GM19099 (cell line): ENCODE results near the gene COG8.

ENCODE experiments used
- POLR2A ChIP-seq: IDR thresholded peaks from 3 replicates; pipeline ENCODE4 v1.6.1; 2011; ENCODE audit warnings: low read depth; ENCODE audit not compliant: insufficient read length; ENCODE audit errors: extremely low read depth

The COG8 gene

GRCh38 chr16:69339289-69340094 lies at the start of gene COG8, which contains the start of gene NIP7:
TSS of gene COG8 (minus strand) at chr16:69339564. CDS start at chr16:69339552, 12 bp downstream.
TSS of gene NIP7 (plus strand) at chr16:69339772. CDS start at chr16:69339830, 58 bp downstream.
- peak; percentile 92 for TF ChIP-seq POLR2A

- TF ChIP-seq POLR2A = no peak
Observed at GRCh38 chr16:69386596-69386995, 47.2 kb upstream of the COG8 start.

DNA sequence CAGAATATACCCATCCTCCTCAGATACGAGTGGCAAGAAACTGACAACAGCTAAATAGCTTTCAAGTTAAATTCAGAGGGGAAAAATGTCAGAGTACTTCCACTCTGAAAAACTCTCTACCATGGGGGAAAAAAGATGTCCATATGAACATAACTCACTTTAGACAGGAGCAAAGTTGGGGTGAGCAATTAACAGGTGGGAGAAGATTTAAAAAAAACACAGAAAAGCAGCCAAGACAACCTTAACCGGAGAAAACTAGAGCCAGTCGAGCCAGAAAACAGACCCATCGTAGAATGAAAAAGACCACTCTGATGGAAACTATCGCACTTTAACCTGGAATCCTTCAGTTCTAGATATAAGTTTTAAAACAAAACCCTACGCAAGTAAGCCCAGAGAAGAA lies 45.6 kb upstream of the COG8 start:
- TF ChIP-seq POLR2A = no peak

DNA sequence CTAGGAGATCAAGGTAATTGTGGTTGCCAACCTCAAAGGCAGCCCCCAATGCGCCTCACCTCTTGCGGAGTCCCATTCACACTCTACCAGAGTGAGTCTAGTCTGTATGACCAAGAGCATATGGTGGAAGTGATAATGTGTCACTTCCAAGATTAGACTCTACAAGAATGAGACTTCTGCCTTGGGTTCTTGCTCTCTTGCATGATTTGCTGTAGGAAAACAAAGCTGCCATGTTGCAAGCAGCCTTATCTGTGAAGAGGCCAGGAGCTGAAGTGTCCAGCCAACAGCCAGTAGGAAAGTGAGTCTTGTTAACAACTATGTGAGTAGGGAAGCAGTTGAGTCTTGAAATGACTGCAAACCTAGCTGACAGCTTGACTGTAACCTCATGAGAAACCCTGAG lies 43.1 kb upstream of the COG8 start:
- no peak for TF ChIP-seq POLR2A

GRCh38 chr16:69381231-69381630 lies 41.9 kb upstream of the COG8 start:
- TF ChIP-seq POLR2A = no peak

- no peak for TF ChIP-seq POLR2A
Observed at GRCh38 chr16:69378760-69379159, 39.4 kb upstream of the COG8 start.

DNA sequence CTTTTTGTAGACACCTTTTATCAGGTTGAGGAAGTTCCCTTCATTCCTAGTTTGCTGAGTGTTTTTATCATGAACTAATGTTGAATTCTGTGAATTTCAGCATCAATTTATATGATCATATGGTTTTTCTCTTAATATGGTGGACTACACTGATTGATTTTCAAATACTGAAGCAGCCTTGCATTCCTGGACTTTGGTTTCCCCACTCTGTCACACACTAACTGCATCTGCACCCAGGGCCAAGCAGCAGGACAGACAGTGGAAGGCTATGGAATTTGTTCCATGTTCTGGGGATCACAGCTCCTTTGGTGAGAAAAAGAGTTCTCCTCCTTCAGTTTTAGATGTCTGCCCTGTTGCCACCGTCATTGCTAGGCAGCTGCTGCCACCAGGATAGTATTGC lies 38.7 kb upstream of the COG8 start:
- no peak for TF ChIP-seq POLR2A

- no peak for TF ChIP-seq POLR2A
Observed at GRCh38 chr16:69376393-69377059, 37.2 kb upstream of the COG8 start.

DNA sequence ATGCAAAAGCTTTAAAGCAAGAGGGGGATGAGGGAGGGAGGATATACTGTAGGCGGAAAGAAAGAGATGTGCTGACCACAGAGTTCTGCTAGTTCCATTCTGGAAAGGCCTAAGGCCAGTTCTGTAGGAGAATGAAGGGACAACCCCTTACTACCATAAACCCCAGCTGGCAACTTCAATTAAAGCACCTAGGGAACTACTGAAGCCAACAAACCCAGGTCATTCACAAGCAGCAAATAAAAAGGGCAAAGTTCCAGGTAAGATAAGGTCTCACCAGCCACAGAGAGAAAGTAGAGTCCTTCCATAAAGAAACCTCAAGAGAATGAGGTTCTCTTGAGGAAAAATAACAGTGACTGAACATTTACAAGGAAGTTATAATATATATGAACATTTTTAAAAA lies 33.7 kb upstream of the COG8 start:
- TF ChIP-seq POLR2A = no peak

DNA sequence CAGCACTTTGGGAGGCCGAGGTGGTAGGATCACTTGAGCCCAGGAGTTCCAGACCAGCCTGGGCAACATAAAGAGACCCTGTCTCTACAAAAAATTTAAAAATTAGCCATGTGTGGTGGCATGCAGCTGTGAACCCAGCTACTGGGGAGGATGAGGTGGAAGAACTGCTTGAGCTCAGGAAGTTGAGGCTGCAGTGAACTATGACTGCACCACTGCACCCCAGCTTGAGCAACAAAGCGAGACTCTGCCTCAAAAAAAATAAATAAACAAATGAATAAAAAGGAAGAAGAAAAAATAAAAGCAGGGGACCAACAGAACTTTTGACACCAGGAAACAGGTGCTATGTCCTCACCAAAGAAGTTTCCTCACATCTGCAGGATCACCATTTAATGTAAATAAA lies 32.2 kb upstream of the COG8 start:
- no peak for TF ChIP-seq POLR2A

GRCh38 chr16:69368866-69369265 lies 29.5 kb upstream of the COG8 start:
- TF ChIP-seq POLR2A = no peak

DNA sequence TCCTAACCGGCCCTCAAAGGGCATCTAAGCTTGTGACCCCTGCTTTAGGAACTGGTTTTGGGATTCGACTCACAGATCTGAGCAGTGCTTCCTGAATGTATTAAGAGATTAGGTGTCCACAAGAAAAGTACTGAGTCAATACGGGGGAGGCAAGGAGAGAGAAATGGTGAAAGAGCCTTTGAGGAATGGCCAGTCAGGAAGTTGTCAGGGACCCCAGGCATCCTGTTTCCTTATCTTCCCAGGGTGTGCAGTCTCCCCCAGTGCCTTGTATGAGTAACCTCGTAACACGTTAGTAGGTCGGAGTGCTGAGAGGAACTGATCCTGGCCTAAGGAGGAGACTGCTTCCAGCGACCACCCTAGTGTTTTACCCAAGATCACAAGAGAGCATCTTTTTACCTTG lies 28.6 kb upstream of the COG8 start:
- no peak for TF ChIP-seq POLR2A

DNA sequence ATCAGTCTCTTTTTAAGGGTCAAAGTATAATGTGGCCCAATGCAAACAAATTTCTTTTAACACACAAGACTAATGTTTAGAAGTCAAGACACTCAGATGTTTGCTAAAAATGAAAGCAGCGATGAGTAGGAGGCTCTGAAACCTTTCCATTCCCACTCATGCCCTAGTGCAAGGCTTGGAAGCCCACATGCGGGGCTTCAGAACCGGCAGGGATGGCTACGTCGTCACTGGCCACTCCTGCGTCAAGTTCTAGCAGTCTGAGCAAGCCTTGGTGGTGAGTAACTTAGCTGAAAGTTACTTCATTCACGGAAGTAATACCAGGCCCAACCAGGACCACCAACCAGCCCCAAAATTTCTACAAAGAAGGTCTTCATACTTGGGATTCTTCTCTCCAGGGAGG lies 27.1 kb upstream of the COG8 start:
- TF ChIP-seq POLR2A = no peak

DNA sequence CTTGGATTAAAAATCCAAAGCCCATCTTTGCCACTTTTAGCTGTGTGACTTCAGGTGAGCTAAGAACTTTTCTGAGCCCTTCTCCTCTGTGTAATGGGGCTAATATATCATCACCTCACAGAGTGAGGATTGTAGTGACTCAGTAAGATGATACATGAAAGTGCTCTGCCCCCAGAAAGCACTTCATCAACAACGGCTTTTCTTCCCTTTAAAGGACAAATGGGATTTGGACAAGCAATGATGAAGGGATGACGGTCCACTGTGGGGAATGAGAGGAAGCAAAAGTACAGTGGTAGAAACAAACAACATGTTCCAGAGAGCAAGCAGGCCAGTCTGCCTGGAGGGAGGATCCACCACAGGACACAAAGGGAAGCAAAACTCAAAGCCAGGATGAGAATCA lies 26.5 kb upstream of the COG8 start:
- TF ChIP-seq POLR2A = no peak

DNA sequence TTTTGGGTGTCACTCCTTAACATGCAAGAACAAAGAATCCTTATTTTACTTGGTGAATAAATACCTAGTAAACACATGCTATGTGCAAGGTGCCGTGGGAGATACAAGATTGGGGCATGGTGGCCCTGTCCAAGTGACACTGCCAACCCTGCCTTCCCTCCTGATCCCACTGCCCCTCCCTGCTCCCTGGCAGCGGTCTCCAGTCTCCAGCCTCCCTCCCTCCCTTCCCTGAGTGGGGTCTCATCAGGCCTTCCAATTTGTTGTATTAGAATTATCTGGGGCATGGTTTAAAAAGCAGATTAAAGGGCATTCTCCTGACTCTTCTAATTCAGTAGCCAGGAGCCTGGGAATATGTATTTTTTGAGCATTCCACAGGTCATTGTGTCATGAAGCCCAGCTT lies 24.7 kb upstream of the COG8 start:
- no peak for TF ChIP-seq POLR2A

DNA sequence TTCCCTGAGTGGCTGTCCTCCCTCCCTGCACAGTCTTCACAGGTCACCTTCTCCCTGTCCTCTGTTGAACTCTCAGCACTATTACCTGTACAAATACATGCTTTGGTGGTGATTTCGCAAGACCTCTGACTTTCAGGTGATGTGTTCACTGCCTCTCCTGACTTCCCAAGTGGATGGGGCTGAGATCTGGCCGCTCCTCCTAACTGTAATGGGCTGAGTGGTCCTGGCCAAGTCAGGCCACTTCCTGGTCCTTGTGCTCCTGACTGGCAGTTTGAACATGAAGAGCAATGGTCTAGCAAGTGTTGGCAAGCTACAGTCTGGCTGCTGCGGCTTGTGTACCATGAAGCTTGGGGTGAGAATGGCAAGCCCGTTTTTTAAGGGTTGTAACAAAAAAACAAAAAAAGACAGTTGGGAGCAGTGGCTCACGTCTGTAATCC lies 23.9 kb upstream of the COG8 start:
- no peak for TF ChIP-seq POLR2A
